GM23248 (cell line): ENCODE measurements around the gene C1QC.

Source experiments
- EZH2 ChIP-seq: fragments of 200-600 bp; sonication (generic); IDR thresholded peaks from 2 replicates; pipeline ENCODE4 v1.6.1; 2018; ENCODE audit warnings: antibody characterized with exemption, mild to moderate bottlenecking; ENCODE audit not compliant: insufficient read depth, poor library complexity, severe bottlenecking
- EZH2phosphoT487 ChIP-seq: fragments of 200-600 bp; sonication (generic); IDR thresholded peaks from 2 replicates; pipeline ENCODE4 v1.6.1; 2018; ENCODE audit warnings: antibody characterized with exemption, moderate library complexity, mild to moderate bottlenecking, low read depth; ENCODE audit not compliant: insufficient read depth

DNA sequence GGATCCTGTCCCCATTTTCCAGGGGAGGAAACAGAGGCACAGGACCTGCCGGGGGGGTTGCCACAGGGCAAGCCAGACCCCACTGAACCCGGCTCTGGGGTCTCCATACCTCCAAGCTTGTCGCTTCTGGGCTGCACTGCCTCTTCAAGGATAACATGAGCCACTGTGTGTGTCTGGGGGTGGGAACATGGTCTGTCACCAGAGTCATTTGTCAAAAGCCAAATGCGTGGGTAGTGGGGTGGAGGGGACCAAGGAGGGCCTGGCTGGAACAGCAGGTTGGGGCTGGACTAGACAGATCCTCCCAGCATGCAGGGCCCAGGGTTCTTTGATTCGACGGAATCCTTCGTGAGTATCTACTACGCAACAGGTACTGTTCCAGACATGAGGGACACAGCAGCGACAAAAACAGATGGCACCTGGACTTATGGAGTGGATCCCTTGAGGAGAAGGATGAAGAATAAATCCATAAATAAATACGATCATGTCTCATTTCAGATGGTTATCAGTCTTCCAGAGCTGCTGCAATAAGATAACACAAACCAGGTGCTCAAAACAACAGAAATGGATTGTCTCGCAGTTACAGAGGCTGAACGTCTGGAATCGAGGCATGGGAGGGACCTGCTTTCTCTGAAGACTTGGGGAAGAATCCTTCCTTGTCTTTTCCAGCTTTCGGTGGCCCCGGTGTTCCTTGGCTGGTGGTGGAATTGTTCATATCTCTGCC lies 38.3 kb downstream of the C1QC start:
- no peak for TF ChIP-seq EZH2phosphoT487
- no peak for TF ChIP-seq EZH2
